Measurements from ENCODE around the gene VAV3.

- no peak for TF ChIP-seq POLR2A (IDR thresholded peaks at IDR 0.05)
- TF ChIP-seq, protein P1, sequence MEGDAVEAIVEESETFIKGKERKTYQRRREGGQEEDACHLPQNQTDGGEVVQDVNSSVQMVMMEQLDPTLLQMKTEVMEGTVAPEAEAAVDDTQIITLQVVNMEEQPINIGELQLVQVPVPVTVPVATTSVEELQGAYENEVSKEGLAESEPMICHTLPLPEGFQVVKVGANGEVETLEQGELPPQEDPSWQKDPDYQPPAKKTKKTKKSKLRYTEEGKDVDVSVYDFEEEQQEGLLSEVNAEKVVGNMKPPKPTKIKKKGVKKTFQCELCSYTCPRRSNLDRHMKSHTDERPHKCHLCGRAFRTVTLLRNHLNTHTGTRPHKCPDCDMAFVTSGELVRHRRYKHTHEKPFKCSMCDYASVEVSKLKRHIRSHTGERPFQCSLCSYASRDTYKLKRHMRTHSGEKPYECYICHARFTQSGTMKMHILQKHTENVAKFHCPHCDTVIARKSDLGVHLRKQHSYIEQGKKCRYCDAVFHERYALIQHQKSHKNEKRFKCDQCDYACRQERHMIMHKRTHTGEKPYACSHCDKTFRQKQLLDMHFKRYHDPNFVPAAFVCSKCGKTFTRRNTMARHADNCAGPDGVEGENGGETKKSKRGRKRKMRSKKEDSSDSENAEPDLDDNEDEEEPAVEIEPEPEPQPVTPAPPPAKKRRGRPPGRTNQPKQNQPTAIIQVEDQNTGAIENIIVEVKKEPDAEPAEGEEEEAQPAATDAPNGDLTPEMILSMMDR (IDR thresholded peaks at IDR 0.05): no peak
- TF ChIP-seq EP300 (IDR thresholded peaks at IDR 0.05): no peak
Observed at GRCh38 chr1:107802654-107803053, 162.3 kb downstream of the VAV3 start.
